Suprapubic skin (tissue), 3 donors: ENCODE results near the gene TUBB6.

Experiments
- CTCF ChIP-seq, 2 donors: fragments of 200-600 bp in 1 of 2; fragments of 450-650 bp in 1 of 2; sonication (generic) in 1 of 2; IDR thresholded peaks; one replicate each; pipeline ENCODE4 v1.5.1; 2016 to 2019; ENCODE audit warnings: antibody characterized with exemption in 2 of 2, mild to moderate bottlenecking in 1 of 2, moderate library complexity in 1 of 2
- POLR2AphosphoS5 ChIP-seq, 3 donors: sonication (generic); formaldehyde crosslinking; IDR thresholded peaks; one replicate each; pipeline ENCODE4 v1.6.1; 2017; ENCODE audit warnings: antibody characterized with exemption in 3 of 3

DNA sequence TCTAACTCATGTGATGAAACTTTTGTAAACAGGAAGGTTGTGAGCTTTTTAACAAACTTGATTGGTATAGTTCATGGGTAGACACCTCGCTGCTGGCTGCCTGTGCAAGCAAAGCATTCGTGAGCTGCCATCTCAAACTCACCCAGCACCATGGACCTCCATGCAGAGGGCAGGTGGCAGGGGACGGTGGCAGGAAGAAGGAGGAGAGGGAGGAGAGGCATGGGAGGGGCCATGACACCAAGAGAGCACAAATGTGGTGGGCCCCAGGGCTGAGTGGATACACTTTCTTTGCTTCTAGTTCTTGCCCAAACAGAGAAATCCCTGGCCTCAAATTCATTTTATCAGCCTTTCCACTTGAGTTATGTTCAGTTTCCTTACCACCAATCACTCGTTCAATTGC, 39.9 kb downstream of the TUBB6 start:
- TF ChIP-seq CTCF (IDR thresholded peaks at IDR 0.05) = no peak
- TF ChIP-seq POLR2AphosphoS5 (IDR thresholded peaks at IDR 0.05) = no peak
